ENCODE data around the gene ARFGAP1.

DNA sequence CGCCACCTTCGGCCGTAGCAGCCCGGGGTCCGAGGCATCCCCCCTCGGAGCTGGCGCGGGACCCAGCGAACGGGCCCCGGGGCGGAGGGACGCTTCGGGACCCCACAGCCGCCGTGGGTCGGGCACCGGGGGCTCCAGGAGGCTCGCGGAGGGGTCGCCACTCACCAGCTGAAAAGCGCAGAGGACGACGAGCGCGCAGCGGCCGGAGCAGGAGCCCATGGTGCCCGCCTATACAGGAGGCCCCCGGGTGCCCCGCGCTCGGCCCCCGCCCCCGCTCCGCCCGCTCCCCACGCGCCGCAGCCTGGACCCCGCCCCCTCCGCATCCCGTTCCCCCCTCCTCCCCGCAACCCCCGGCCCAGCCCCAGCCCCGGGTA lies 18.4 kb upstream of the ARFGAP1 start, which contains the start of gene NKAIN4:
- no peak for TF ChIP-seq POLR2A (IDR thresholded peaks at IDR 0.05)
- TF ChIP-seq, protein P1, sequence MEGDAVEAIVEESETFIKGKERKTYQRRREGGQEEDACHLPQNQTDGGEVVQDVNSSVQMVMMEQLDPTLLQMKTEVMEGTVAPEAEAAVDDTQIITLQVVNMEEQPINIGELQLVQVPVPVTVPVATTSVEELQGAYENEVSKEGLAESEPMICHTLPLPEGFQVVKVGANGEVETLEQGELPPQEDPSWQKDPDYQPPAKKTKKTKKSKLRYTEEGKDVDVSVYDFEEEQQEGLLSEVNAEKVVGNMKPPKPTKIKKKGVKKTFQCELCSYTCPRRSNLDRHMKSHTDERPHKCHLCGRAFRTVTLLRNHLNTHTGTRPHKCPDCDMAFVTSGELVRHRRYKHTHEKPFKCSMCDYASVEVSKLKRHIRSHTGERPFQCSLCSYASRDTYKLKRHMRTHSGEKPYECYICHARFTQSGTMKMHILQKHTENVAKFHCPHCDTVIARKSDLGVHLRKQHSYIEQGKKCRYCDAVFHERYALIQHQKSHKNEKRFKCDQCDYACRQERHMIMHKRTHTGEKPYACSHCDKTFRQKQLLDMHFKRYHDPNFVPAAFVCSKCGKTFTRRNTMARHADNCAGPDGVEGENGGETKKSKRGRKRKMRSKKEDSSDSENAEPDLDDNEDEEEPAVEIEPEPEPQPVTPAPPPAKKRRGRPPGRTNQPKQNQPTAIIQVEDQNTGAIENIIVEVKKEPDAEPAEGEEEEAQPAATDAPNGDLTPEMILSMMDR (IDR thresholded peaks at IDR 0.05), result no peak

All from lower leg skin (tissue), 3 donors.